ENCODE measurements around the gene ALDH3A1.

The ALDH3A1 gene

GRCh38 chr17:19720631-19721426 lies 27.3 kb downstream of the ALDH3A1 start:
- in situ Hi-C loops (cut with MboI; ENCODE audit: low sequenced_read_pairs) = no loop called here

GRCh38 chr17:19720210-19720475 lies 28.0 kb downstream of the ALDH3A1 start:
- in situ Hi-C loops (cut with MboI; ENCODE audit: low sequenced_read_pairs) = no loop called here

GRCh38 chr17:19719355-19720209 lies 28.5 kb downstream of the ALDH3A1 start:
- in situ Hi-C loops (cut with MboI; ENCODE audit: low sequenced_read_pairs) = no loop called here

GRCh38 chr17:19718613-19719354 lies 29.3 kb downstream of the ALDH3A1 start:
- in situ Hi-C loops (cut with MboI; ENCODE audit: low sequenced_read_pairs) = no loop called here

- in situ Hi-C loops (cut with MboI; ENCODE audit: low sequenced_read_pairs) = no loop called here
Observed at GRCh38 chr17:19718041-19718612, 30.0 kb downstream of the ALDH3A1 start.

GRCh38 chr17:19717411-19717908 lies 30.6 kb downstream of the ALDH3A1 start:
- in situ Hi-C loops (cut with MboI; ENCODE audit: low sequenced_read_pairs) = no loop called here

- in situ Hi-C loops (cut with MboI; ENCODE audit: low sequenced_read_pairs) = no loop called here
Observed at GRCh38 chr17:19717031-19717360, 31.1 kb downstream of the ALDH3A1 start.

- in situ Hi-C loops (cut with MboI; ENCODE audit: low sequenced_read_pairs) = no loop called here
Observed at GRCh38 chr17:19716108-19717030, 31.7 kb downstream of the ALDH3A1 start, which contains the start of gene SLC47A2. TSS of gene SLC47A2 (minus strand) at chr17:19716584. CDS start at chr17:19716555, 29 bp downstream.

GRCh38 chr17:19714542-19715411 lies 33.3 kb downstream of the ALDH3A1 start:
- in situ Hi-C loops (cut with MboI; ENCODE audit: low sequenced_read_pairs) = no loop called here

GRCh38 chr17:19713901-19714361 lies 34.2 kb downstream of the ALDH3A1 start:
- in situ Hi-C loops (cut with MboI; ENCODE audit: low sequenced_read_pairs) = no loop called here

GRCh38 chr17:19713462-19713861 lies 34.6 kb downstream of the ALDH3A1 start:
- in situ Hi-C loops (cut with MboI; ENCODE audit: low sequenced_read_pairs) = no loop called here

GRCh38 chr17:19712436-19713004 lies 35.6 kb downstream of the ALDH3A1 start:
- in situ Hi-C loops (cut with MboI; ENCODE audit: low sequenced_read_pairs) = no loop called here

- in situ Hi-C loops (cut with MboI; ENCODE audit: low sequenced_read_pairs) = no loop called here
Observed at GRCh38 chr17:19709841-19710240, 38.3 kb downstream of the ALDH3A1 start.

- in situ Hi-C loops (cut with MboI; ENCODE audit: low sequenced_read_pairs) = no loop called here
Observed at GRCh38 chr17:19708431-19709175, 39.5 kb downstream of the ALDH3A1 start.

- in situ Hi-C loops (cut with MboI; ENCODE audit: low sequenced_read_pairs) = no loop called here
Observed at GRCh38 chr17:19707728-19708221, 40.3 kb downstream of the ALDH3A1 start.

GRCh38 chr17:19706791-19707727 lies 41.0 kb downstream of the ALDH3A1 start:
- in situ Hi-C loops (cut with MboI; ENCODE audit: low sequenced_read_pairs) = no loop called here

Measured in hTERT RPE-1 (cell line).